Stimulated activated naive CD8-positive, alpha-beta T cell treated with anti-CD3 and anti-CD28 coated beads, Interleukin-15, Interleukin-2, amounts not matched to agents 100 U/mL and 50 U/mL, for 24 hours (primary cell): ENCODE data around the gene PHKG1.
"Not testable (repeated sequence)": the region's sequence is repeated elsewhere in the genome, so short reads cannot be mapped to it uniquely, and the experiment has no call there.

Source experiments
- ATAC-seq: fragments of 150-1000 bp; cut with Tn5 transposase; one replicate; pipeline ENCODE4 v1.10.0; 2021
- DNase-seq: peaks from one replicate; pipeline ENCODE4 v3.0.0; 2021

Gene PHKG1

DNA sequence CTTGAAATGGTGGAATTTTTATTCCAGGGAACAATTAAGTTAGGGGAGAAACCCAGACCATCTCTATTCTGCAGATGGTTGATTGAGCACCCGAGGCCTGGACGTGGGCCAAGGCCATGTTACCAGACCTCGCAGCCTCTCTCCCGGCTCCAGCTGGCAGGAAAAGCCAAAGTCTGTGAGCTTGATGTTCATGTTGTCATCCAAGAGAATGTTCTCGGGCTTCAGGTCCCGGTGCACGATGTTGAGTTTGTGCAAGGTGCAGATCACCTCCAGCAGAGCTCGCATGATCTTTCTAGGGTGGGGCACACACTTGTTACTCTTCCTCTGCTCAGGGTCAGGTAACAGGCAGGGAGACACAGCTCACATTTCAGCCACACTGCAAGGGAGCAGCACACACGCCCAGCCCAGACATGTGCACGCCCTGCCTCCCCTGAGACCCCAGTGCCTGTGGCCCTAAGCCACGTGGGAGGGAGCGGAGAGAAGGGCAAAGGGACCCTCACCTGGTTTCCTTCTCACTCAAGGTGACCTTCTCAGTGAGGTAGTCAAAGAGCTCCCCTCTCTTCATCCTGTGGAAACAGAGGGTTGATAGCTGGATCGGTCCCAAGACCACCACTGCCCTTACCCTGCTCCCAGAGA lies 9.5 kb downstream of the PHKG1 start:
- DNase-seq (no peak), ATAC-seq (no peak)

DNA sequence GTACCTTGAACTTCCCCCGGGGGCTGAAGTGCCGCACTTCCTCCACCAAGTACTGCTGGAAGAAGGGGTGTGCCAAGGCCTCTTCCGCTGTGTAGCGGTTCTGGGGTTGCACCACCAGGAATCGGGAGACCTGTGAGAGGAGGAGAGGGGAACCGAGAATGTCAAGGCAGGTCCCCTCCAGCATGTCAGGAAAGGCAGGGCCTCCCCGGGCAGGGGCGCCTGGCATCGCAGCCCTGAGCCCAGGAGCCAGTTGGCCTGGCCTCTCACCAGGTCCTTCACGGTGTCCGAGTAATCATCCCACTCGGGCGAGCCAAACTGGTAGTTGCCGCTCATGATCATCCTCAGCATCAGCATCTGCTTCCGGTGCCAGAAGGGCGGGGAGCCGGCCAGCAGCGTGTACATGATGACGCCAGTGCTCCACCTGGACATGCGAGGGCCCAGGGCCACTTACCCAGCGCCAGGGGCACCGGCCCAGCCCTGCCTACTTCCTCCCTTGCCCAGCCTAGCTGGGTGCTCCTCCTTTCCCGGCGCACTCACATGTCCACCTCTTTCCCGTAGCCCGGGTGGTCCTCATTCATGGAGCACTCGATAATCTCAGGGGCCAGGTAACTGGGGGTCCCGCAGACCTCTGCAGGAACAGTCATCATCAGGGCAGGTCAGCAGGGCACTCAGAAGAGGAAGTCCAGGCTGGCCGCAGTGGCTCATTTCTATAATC lies 11.0 kb downstream of the PHKG1 start:
- DNase-seq (no peak), ATAC-seq (no peak)

DNA sequence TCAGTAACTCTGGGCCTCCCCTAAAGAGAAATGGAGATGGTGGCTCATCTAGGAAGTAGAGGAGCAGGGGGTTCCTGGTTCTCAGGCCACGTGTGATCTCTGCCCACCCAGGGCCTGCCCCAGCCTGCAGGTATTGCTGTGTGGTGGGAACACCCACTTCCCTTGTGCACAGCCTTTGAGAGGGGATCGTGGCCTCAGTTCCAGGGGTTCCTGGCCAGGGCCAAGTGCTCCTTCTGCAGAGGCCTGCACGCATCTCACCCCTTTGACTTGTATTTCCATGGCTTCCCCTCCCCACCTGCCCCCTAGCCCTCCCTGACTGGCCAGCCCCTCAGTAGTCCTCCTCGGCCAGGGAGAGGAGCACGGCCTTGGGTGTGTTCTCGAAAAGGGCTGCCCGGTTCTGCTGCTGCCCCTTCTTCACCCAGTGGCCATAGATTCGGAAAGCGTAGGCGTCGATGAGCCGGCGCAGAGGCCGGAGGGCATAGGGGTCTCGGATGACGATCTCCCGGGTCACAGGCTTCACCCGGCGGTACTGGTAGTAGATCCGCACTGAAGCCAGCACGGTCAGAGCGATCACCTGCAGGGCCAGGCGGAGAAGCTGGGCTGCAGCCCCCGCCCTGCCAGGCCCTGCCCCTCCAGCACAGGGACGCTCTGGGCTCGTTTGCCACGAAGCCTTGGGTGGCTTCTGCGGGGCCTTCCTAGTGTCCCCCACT lies 11.9 kb downstream of the PHKG1 start:
- ATAC-seq, DNase-seq: not testable (repeated sequence)

DNA sequence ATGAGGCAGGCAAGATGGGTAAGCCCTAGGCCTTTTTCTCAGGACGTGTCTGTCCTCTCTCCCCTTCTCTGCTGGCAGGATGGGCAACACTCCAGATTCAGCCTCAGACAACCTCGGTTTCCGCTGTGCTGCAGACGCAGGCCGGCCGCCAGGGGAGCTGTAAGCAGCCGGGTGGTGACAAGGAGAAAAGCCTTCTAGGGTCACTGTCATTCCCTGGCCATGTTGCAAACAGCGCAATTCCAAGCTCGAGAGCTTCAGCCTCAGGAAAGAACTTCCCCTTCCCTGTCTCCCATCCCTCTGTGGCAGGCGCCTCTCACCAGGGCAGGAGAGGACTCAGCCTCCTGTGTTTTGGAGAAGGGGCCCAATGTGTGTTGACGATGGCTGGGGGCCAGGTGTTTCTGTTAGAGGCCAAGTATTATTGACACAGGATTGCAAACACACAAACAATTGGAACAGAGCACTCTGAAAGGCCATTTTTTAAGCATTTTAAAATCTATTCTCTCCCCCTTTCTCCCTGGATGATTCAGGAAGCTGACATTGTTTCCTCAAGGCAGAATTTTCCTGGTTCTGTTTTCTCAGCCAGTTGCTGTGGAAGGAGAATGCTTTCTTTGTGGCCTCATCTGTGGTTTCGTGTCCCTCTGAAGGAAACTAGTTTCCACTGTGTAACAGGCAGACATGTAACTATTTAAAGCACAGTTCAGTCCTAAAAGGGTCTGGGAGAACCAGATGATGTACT lies 13.1 kb downstream of the PHKG1 start:
- no peak for DNase-seq
- no peak for ATAC-seq

DNA sequence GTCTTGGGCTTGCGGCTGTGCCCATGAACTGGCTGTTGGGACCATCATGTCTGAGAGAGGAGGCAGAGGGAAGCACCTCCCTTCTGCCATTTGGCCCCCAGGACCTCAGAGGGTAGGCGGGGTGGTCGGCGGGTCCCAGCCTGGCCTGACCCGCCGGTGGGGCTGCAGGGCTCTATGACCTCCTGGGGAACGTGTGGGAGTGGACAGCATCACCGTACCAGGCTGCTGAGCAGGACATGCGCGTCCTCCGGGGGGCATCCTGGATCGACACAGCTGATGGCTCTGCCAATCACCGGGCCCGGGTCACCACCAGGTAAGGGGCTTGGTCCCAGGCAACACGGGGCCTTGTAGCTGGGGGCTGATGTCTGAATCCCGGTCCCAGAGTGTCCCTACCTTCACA lies 14.6 kb downstream of the PHKG1 start:
- no peak for ATAC-seq

DNA sequence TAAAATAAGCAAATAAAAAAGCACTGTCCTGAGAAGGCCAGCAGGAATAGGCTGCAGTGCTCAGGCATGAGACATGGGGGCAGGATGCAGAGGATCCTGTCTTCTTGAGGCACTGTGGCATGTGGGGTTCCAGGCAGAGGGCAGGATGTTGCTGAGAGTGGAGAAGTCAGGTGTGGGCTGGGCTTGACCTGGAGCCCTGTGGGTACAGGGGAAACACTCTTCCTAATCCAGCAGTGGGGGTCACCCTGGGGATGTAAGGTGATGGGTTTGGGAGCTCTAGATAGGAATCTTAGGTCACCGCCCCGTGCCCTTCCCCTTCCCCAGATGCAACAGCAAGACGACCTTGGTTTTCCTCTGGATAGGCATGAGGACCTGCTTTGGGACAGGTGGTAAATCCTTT lies 15.1 kb downstream of the PHKG1 start:
- ATAC-seq (no peak), DNase-seq (no peak)

More for the DNA sequence above, 14.6 kb downstream of the PHKG1 start:
- DNase-seq = no peak

DNA sequence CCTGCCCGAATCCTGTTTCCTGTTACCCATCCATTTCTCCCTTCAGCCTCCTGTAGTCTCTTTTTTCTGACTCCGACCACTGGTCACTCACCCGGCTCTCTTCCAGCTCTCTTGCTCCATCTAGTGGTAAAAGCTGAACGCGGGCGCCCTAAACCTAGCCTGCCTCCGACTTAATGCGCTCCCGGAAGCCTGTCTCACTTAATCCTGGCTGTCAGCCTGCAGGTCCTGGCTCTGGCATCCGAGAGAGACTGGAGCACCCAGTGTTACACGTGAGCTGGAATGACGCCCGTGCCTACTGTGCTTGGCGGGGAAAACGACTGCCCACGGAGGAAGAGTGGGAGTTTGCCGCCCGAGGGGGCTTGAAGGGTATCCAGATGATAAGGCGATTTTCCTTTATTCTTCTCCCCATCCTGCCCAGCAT lies 18.4 kb downstream of the PHKG1 start:
- peak; percentile 72 for DNase-seq
- ATAC-seq = peak; percentile 86

DNA sequence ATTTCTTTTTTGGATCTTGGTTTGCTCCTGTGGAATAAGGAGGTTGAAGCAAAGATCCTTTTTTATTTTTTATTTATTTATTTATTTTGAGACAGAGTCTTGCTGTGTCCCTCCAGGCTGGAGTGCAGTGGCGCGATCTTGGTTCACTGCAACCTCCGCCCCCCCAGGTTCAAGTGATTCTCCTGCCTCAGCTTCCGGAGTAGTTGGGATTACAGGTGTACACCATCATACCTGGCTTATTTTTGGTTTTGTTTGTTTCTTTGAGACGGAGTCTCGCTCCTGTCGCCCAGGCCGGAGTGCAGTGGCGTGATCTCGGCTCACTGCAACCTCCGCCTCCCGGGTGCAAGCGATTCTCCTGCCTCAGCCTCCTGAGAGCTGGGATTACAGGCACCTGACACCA lies 26.4 kb downstream of the PHKG1 start:
- not testable (repeated sequence) for DNase-seq, ATAC-seq

DNA sequence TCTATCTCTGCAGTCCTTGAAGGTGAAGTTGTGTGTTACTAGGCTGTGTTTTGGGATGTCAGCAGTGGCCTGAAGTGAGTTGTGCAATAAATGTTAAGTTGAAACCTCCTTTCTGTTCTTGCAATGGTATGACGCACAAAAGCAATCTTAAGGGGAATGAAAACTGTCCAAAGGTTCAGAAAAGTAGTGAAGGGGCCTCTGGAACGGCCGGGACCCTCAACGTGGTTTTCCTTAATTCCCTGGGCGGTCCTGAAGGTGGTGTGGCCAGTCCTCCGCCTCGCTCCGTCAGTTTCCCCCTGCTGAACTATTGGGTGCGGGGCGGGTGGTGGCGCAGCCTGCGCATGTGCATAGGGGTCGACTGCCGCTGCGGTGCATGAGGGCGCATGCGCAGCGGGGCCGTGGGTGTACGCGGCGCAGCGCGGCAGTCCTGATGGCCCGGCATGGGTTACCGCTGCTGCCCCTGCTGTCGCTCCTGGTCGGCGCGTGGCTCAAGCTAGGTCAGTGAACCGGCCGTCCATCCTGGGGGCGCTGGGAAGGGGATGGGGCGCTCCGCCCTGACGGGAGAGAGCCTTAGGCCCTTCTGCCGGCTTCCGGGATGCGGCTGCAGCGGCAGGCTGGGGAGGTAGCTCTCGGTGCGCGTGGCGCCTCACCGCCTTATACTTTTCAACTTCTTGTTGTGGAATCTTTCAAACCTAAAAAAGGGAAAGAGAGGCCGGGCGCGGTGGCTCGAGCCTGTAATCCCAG lies 28.7 kb downstream of the PHKG1 start, which contains the start of gene SUMF2:
TSS of gene SUMF2 (plus strand) at position 405 of the 744 bp plus-strand sequence. CDS start at position 431, 26 bp downstream.
- peak; percentile 92 for DNase-seq
- peak; percentile 85 for ATAC-seq

DNA sequence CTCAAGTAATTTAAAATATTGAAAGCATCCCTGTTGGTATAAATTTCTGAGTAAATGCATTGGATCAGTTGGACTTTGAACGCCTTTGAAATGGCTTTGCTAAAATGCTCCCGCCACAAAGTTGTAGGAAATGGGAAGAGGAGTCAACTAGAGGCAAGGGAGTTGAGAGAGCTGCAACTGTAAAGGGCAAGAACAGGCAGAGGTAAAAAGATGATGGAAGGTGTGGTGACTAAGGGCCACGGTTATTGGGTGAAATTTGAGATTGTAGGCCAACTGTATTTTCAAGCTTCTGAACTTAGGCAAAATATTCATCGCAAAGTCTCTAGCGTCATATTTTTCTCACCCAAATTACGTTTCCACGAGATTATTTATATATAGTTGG lies 29.3 kb downstream of the PHKG1 start:
- ATAC-seq = no peak
- no peak for DNase-seq

DNA sequence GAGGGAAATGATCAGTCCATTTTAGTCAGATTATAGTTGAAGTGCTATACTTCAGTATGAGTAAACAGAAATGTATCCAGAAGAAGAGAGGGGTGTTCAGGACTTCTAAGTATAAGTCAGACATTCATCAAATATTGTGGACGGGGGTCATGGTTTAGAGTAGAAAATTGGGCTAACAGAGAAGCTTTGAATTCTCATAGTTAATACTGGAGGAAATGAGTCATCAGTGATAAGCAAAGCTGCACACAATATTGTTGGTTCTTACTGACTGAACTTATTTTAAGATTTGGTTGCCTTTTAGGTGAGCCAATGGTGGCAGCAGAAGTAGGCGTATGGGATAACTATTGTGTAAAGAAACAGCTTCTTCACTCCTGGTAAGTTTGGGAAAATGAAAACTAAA lies 30.4 kb downstream of the PHKG1 start:
- peak; percentile 25 for ATAC-seq
- no peak for DNase-seq

DNA sequence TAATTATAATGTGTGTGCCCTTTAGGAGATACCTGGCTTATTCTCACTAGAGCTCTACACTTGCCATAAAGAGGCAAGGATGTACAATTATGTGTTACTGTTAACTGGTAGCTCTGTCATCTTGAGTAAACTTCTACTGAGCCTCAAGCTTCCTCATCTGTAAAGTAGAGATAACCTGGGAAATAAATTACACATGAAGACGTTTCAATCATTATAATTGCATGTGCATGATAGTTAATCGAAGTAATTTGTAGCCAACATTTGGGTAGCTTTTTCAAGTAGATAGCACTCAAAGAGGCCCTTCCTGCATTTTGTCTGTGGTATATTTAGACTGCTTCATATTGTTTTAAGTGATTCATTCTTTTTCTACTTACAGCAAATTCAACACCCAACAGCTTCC lies 38.8 kb downstream of the PHKG1 start:
- ATAC-seq = no peak
- DNase-seq = no peak

DNA sequence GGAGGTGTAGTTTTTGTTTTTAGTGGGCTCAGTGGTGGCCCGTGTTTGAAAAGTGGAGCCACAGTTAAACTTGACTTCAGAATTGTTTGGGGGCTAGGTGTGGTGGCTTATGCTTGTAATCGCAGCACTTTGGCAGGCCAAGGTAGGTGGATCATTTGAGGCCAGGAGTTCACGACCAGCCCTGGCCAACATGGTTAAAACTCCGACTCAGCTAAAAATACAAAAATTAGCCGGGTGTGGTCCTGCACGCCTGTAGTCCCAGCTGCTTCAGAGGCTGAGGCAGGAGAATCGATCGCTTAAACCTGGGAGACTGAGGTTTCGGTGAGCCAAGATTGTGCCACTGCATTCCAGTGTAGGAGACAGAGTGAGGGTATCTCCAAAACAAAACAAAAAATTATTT lies 39.4 kb downstream of the PHKG1 start:
- ATAC-seq = no peak
- no peak for DNase-seq

DNA sequence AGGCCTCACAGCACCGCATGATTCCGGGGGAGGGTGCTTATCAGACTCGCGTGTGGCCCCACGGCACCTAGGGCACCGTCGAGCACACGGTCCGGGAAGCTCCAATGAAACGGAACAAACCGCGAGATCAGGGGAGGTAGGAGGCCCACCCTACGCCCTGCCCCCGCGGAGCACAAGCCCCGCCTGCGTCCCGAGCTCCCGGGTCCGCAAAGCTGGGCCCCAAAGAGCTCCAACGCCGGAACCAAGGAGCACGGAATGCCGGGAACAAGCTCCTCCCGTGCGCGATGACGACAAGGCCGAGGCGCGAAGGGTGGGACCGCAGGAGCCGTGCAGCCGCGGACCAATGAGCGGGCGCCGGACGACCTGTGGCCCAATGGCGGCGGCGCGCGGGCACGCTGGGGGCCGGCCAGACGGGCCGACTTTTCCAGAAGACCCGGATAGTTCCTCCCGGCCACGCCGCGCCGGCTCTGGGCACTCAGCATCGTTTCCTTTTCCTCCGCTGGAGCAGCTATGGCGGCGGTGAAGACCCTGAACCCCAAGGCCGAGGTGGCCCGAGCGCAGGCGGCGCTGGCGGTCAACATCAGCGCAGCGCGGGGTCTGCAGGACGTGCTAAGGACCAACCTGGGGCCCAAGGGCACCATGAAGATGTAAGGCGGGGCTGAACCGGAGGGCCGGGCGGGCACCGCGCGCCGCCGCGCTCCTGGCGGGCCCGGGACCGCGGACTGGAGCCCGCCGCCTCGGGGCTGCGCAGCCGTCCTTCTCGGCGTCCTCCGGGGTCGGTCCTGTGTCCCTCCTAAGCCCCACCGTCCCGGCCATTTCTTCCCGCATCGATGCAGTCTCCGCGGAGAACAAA lies 41.2 kb downstream of the PHKG1 start, which contains the start of the genes CCT6A and PSPH:
TSS of gene CCT6A (plus strand) at position 427 of the 853 bp plus-strand sequence. CDS start at position 511, 84 bp downstream.
TSS of gene PSPH (minus strand) at position 106 of the 853 bp plus-strand sequence. CDS start 30,232 bp downstream, outside the sequence.
- DNase-seq = peak; percentile 95
- ATAC-seq = peak; percentile 95

DNA sequence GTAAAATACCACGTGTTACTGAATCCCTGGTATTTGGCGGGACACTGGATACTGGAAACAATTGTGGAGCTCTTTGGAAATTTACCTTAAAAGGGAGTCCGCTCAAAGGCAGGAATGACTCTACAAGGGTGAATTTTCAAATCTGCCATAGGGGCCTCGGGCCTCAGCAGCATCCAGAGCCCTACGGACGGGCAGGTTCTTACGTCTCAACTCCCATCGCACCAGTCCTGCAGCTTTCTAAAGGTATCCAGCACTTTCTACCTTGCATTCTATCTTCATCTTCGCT lies 41.8 kb downstream of the PHKG1 start:
- DNase-seq (no peak), ATAC-seq (no peak)

DNA sequence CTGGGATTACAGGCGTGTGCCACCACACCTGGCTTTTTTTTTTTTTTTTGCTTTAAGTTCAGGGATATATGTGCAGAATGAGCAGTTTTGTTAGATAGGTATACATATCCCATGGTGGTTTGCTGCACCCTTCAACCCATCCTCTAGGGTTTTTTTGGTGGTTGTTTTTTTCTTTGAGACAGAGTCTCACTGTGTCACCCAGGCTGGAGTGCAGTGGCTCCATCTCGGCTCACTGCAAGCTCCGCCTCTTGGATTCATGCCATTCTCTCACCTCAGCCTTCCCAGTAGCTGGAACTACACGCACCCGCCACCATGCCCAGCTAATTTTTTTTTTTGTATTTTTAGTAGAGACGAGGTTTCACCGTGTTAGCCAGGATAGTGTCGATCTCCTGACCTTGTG lies 44.0 kb downstream of the PHKG1 start:
- not testable (repeated sequence) for ATAC-seq, DNase-seq

DNA sequence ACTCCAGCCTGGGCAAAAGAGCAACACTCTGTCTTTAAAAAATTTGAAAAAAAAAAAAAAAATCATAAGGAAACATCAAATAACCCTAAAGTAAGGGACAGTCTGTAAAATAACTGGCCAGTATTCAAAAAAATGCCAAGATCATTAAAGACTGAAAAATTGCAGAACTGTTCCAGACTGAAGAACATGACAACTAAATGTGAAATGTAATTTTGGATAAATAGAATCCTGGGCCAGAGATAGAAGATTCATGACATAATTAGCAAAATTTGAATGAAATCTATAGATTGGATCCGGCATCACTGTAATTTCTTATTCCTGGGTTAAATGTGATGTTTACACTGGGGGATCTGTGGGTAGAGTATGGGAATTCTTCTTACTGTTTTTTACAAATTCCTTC lies 44.5 kb downstream of the PHKG1 start:
- DNase-seq (no peak), ATAC-seq (no peak)

DNA sequence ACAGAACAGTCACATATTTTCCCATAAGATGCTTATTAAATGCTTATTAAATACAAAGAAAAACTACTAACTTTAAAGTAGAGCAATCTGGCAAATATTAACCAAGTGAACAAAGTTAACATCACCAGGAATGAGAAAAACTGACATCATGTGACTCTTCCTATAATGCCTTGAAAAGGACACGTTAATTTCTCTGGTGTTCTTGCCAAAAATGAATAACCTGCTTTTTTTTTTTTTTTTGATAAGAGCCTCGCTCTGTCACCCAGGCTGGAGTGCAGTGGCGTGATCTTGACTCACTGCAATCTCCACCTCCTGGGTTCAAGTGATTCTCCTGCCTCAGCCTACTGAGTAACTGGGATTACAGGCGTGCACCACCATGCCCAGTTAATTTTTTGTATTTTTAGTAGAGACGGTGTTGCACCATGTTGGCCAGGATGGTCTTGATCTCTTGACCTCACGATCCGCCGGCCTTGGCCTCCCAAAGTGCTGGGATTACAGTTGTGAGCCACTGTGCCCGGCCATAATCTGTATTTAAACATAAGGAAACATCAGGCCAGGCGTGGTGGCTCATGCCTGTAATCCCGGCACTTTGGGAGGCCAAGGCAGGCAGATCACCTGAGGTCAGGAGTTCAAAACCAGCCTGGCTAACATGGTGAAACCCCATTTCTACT lies 45.2 kb downstream of the PHKG1 start:
- ATAC-seq, DNase-seq: not testable (repeated sequence)

DNA sequence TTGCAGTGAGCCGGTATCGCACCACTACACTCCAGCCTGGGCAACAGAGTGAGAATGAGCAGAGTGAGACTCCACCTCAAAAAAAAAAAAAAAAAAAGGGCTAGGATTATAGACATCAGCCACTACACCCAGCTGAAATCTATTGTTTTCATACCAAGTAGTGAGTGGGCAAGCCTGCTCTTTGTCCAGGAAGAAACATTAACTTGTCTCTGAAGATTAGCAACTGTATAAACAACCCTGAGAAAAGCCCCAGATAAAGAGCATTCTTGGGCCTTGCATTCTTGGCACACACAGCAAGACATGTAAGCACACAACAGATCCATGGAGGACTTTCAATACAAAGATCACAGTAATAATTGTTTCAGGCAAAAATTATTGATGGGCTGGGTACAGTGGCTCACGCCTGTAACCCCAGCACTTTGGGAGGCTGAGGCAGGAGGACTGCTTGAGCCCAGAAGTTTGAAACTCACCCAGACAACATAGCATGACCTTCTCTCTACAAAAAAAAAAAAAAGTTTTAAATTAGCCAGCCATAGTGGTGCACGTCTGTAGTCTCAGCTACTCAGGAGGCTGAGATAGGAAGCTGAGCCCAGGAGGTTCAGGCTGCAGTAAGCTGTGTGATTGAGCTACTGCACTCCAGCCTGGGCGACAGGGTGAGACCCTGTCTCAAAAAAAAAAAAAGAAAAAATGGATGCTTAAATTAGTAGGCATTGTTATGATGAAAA lies 45.9 kb downstream of the PHKG1 start:
- ATAC-seq (no peak), DNase-seq (no peak)
